ENCODE measurements around the gene AGA. TPM values are rescaled to one million over a fixed set of nuclear protein-coding genes. Genes with fewer than 3 reads are reported as not detected.
A peak's percentile ranks its signal among the peaks of the same experiment; 100 is the strongest.

Gene AGA
- total RNA-seq, 2 donors from 2014 or later = 10.9 to 15.8 TPM

GRCh38 chr4:177450426-177451107 lies 8.3 kb upstream of the AGA start:
- no peak for DNase-seq
- no peaks in the 10 kb centered on the region for H3K9me3 ChIP-seq (ENCODE audit: control insufficient read depth, low read length)
- H3K9ac ChIP-seq (ENCODE audit: extremely low read depth, low read length, poor library complexity, severe bottlenecking) = no peak overlapping the region
- no peak for TF ChIP-seq CTCF (conservative IDR thresholded peaks at IDR 0.05)
- no peaks in the 10 kb centered on the region for H3K4me1 ChIP-seq (ENCODE audit: control insufficient read depth, insufficient read depth, low read length)
- H3K36me3 Mint-ChIP-seq (ENCODE audit: low read depth) = peaks cover 17% of the 10 kb centered on the region
- H3K27ac ChIP-seq (ENCODE audit: low read depth, low read length) = no peak overlapping the region
- no peak overlapping the region for H3K4me3 Mint-ChIP-seq
- H3K27me3 ChIP-seq (ENCODE audit: control insufficient read depth, insufficient read depth, low read length, poor library complexity, severe bottlenecking) = no peaks in the 10 kb centered on the region
- H3K27me3 Mint-ChIP-seq (ENCODE audit: insufficient read depth) = no peaks in the 10 kb centered on the region
- peaks cover 17% of the 10 kb centered on the region for H3K4me1 Mint-ChIP-seq
- WGBS, 2 experiments (ENCODE audit: insufficient coverage in 1 of 2, insufficient read length in 1 of 2) = 91 to 97% methylated on average over 2 to 4 of the region's 4 CpGs
- no peaks in the 10 kb centered on the region for H3K36me3 ChIP-seq (ENCODE audit: control insufficient read depth, insufficient read depth, low read length)
- H3K4me3 ChIP-seq (ENCODE audit: low read length) = no peak overlapping the region
- no peaks in the 10 kb centered on the region for H3K9me3 Mint-ChIP-seq
- H3K27ac Mint-ChIP-seq = no peak overlapping the region

- H3K36me3 ChIP-seq (ENCODE audit: control insufficient read depth, insufficient read depth, low read length) = no peaks in the 10 kb centered on the region
- H3K4me1 ChIP-seq (ENCODE audit: control insufficient read depth, insufficient read depth, low read length) = no peaks in the 10 kb centered on the region
- H3K4me3 ChIP-seq (ENCODE audit: low read length) = no peak overlapping the region
- no CpG with 5 or more reads among the region's 1 CpG for WGBS, 2 experiments (ENCODE audit: insufficient coverage in 1 of 2, insufficient read length in 1 of 2)
- Mint-ChIP-seq H3K4me3 (no peak overlapping the region), H3K4me1 (peaks cover 18% of the 10 kb centered on the region), H3K36me3 (ENCODE audit: low read depth) (peaks cover 12% of the 10 kb centered on the region), H3K27me3 (ENCODE audit: insufficient read depth) (no peaks in the 10 kb centered on the region), H3K27ac (peak overlapping the region; percentile 14), H3K9me3 (no peaks in the 10 kb centered on the region)
- H3K9me3 ChIP-seq (ENCODE audit: control insufficient read depth, low read length) = no peaks in the 10 kb centered on the region
- H3K9ac ChIP-seq (ENCODE audit: extremely low read depth, low read length, poor library complexity, severe bottlenecking) = no peak overlapping the region
- DNase-seq = no peak
- H3K27ac ChIP-seq (ENCODE audit: low read depth, low read length) = no peak overlapping the region
- H3K27me3 ChIP-seq (ENCODE audit: control insufficient read depth, insufficient read depth, low read length, poor library complexity, severe bottlenecking) = no peaks in the 10 kb centered on the region
- no peak for TF ChIP-seq CTCF (conservative IDR thresholded peaks at IDR 0.05)
These were observed 6.6 kb upstream of the AGA start for GRCh38 chr4:177448850-177449249.

- peaks cover 6% of the 10 kb centered on the region for H3K36me3 Mint-ChIP-seq (ENCODE audit: low read depth)
- Histone ChIP-seq H3K9me3 (ENCODE audit: control insufficient read depth, low read length) (no peaks in the 10 kb centered on the region), H3K4me3 (ENCODE audit: low read length) (no peak overlapping the region), H3K4me1 (ENCODE audit: control insufficient read depth, insufficient read depth, low read length) (no peaks in the 10 kb centered on the region), H3K36me3 (ENCODE audit: control insufficient read depth, insufficient read depth, low read length) (no peaks in the 10 kb centered on the region), H3K27me3 (ENCODE audit: control insufficient read depth, insufficient read depth, low read length, poor library complexity, severe bottlenecking) (no peaks in the 10 kb centered on the region), H3K27ac (ENCODE audit: low read depth, low read length) (no peak overlapping the region), H3K9ac (ENCODE audit: extremely low read depth, low read length, poor library complexity, severe bottlenecking) (no peak overlapping the region)
- H3K27ac Mint-ChIP-seq = no peak overlapping the region
- no peaks in the 10 kb centered on the region for H3K9me3 Mint-ChIP-seq
- H3K27me3 Mint-ChIP-seq (ENCODE audit: insufficient read depth) = no peaks in the 10 kb centered on the region
- TF ChIP-seq CTCF (conservative IDR thresholded peaks at IDR 0.05) = no peak
- H3K4me1 Mint-ChIP-seq = peaks cover 21% of the 10 kb centered on the region
- no peak for DNase-seq
- no peak overlapping the region for H3K4me3 Mint-ChIP-seq
- 100% methylated on average over 1 of the region's 1 CpG; no CpG with 5 or more reads in 1 of the 2 experiments for WGBS, 2 experiments (ENCODE audit: insufficient coverage in 1 of 2, insufficient read length in 1 of 2)
These were observed 5.3 kb upstream of the AGA start for GRCh38 chr4:177447417-177448004.
